H1 (cell line): Measurements from ENCODE around the gene SLC26A4. TPM values are rescaled to one million over a fixed set of nuclear protein-coding genes. Genes with fewer than 3 reads are reported as not detected.

Experiments used
- CTCF ChIA-PET: fragments of 300-600 bp; sonication (Branson Sonifier 250); formaldehyde crosslinking; loops from one replicate; lab custom pipeline; 2021; ENCODE audit not compliant: partially characterized antibody; lab: Charles Lee
- POLR2A ChIA-PET: fragments of 300-600 bp; sonication (Branson Sonifier 250); formaldehyde crosslinking; loops from one replicate; lab custom pipeline; 2021; ENCODE audit warnings: inconsistent platforms; ENCODE audit not compliant: partially characterized antibody; lab: Charles Lee
- DNase-seq, 2 experiments: peaks; one replicate each; pipeline versions ENCODE4 v3.0.0 to v3.0.0-alpha.2; 2010 to 2022; ENCODE audit warnings: low spot score in 2 of 2, low read depth in 1 of 2, mixed read lengths in 1 of 2
- FAIRE-seq: peaks from 2 replicates; lab custom pipeline; 2011; peaks lifted over from hg19 to GRCh38; lab: Jason Lieb, UNC
- H2AFZ ChIP-seq: 2 replicates; pipeline ENCODE4 v1.8.1; 2012; ENCODE audit warnings: low read length, inconsistent platforms
- H2AK5ac ChIP-seq: 2 replicates; pipeline ENCODE4 v1.6.1; 2013; ENCODE audit warnings: low read depth, low read length
- H2BK120ac ChIP-seq: replicated peaks from 2 replicates; pipeline ENCODE3; 2013; ENCODE audit warnings: low read depth, low read length, inconsistent platforms
- H2BK12ac ChIP-seq: 2 replicates; pipeline ENCODE4 v1.6.1; 2013; ENCODE audit warnings: low read depth, low read length
- H2BK15ac ChIP-seq: 2 replicates; pipeline ENCODE4 v1.6.1; 2013; ENCODE audit warnings: low read length
- H2BK20ac ChIP-seq: 2 replicates; pipeline ENCODE4 v1.6.1; 2013; ENCODE audit warnings: low read length
- H2BK5ac ChIP-seq: 2 replicates; pipeline ENCODE4 v1.6.1; 2013; ENCODE audit warnings: low read depth, low read length
- H3K14ac ChIP-seq: 2 replicates; pipeline ENCODE4 v1.6.1; 2013; ENCODE audit warnings: inconsistent platforms; ENCODE audit not compliant: insufficient read length
- H3K18ac ChIP-seq: 2 replicates; pipeline ENCODE4 v1.6.1; 2013; ENCODE audit warnings: low read length; ENCODE audit errors: extremely low read depth
- H3K23ac ChIP-seq: 2 replicates; pipeline ENCODE4 v1.6.1; 2013; ENCODE audit warnings: inconsistent platforms; ENCODE audit not compliant: insufficient read length
- H3K23me2 ChIP-seq: 2 replicates; pipeline ENCODE4 v1.6.1; 2013; ENCODE audit warnings: low read depth, low read length
- H3K27ac ChIP-seq: 2 replicates; pipeline ENCODE4 v1.6.1; 2011; ENCODE audit warnings: low read depth, low read length, inconsistent platforms
- H3K27me3 ChIP-seq, 4 experiments: replicated peaks in 1 of 4; 1 replicate in 1 of 4; 2 replicates in 3 of 4; pipeline versions ENCODE4 v1.6.1 to v1.8.1; 2011 to 2013; ENCODE audit warnings: low read length in 3 of 4, mild to moderate bottlenecking in 3 of 4, inconsistent platforms in 2 of 4, mixed read lengths in 2 of 4, moderate library complexity in 1 of 4; ENCODE audit not compliant: control insufficient read depth in 3 of 4, insufficient read depth in 3 of 4; ENCODE audit errors: extremely low read depth in 1 of 4
- H3K36me3 ChIP-seq, 4 experiments: 2 replicates each; pipeline versions ENCODE4 v1.6.1 to v1.8.1; 2011 to 2013; ENCODE audit warnings: mild to moderate bottlenecking in 4 of 4, low read length in 3 of 4, moderate library complexity in 2 of 4, control low read depth in 1 of 4, inconsistent platforms in 1 of 4; ENCODE audit not compliant: insufficient read depth in 4 of 4, control insufficient read depth in 2 of 4
- H3K4ac ChIP-seq: replicated peaks from 2 replicates; pipeline ENCODE3; 2013; ENCODE audit warnings: low read length, low read depth, mixed read lengths, inconsistent platforms; ENCODE audit not compliant: insufficient read length
- H3K4me1 ChIP-seq, 4 experiments: replicated peaks in 1 of 4; 1 replicate in 1 of 4; 2 replicates in 3 of 4; pipeline versions ENCODE4 v1.6.1 to v1.8.1; 2011 to 2013; ENCODE audit warnings: low read length in 3 of 4, inconsistent platforms in 2 of 4, mixed read lengths in 1 of 4; ENCODE audit not compliant: insufficient read depth in 4 of 4, control insufficient read depth in 3 of 4
- H3K4me2 ChIP-seq, 2 experiments: 2 replicates each; pipeline versions ENCODE4 v1.6.1 to v1.8.1; 2011 to 2013; ENCODE audit warnings: low read depth in 2 of 2, low read length in 2 of 2, control low read depth in 1 of 2, inconsistent platforms in 1 of 2, mild to moderate bottlenecking in 1 of 2; ENCODE audit not compliant: insufficient read depth in 1 of 2
- H3K4me3 ChIP-seq, 4 experiments: fragments of 200-600, 300-600 bp in 1 of 4; sonication (generic), shearing (Covaris generic), sonication (Bioruptor Twin) in 1 of 4; 2 replicates each; pipeline versions ENCODE4 v1.5.1 to v1.8.1; 2011 to 2016; ENCODE audit warnings: low read length in 4 of 4, low read depth in 3 of 4, control low read depth in 2 of 4, inconsistent platforms in 2 of 4, mild to moderate bottlenecking in 2 of 4, mixed read lengths in 1 of 4, moderate library complexity in 1 of 4; ENCODE audit not compliant: insufficient read depth in 2 of 4; ENCODE audit errors: extremely low read depth in 1 of 4
- H3K56ac ChIP-seq: replicated peaks from 2 replicates; pipeline ENCODE3; 2013; ENCODE audit warnings: low read depth, mild to moderate bottlenecking, mixed read lengths, low read length, inconsistent platforms; ENCODE audit not compliant: insufficient read length
- H3K79me1 ChIP-seq: 2 replicates; pipeline ENCODE4 v1.6.1; 2013; ENCODE audit warnings: low read depth, low read length, control low read depth
- H3K79me2 ChIP-seq, 2 experiments: 2 replicates each; pipeline versions ENCODE4 v1.6.1 to v1.8.1; 2012 to 2013; ENCODE audit warnings: low read length in 2 of 2, mild to moderate bottlenecking in 2 of 2, inconsistent platforms in 1 of 2; ENCODE audit not compliant: insufficient read depth in 2 of 2, control insufficient read depth in 1 of 2
- H3K9ac ChIP-seq, 4 experiments: replicated peaks in 1 of 4; 1 replicate in 1 of 4; 2 replicates in 3 of 4; pipeline versions ENCODE4 v1.6.1 to v1.8.1; 2011 to 2013; ENCODE audit warnings: low read depth in 3 of 4, low read length in 3 of 4, control low read depth in 2 of 4, mild to moderate bottlenecking in 2 of 4, moderate library complexity in 2 of 4, inconsistent platforms in 1 of 4; ENCODE audit errors: extremely low read depth in 1 of 4
- H3K9me3 ChIP-seq, 2 experiments: 2 replicates each; pipeline versions ENCODE4 v1.6.1 to v1.8.1; 2012 to 2013; ENCODE audit warnings: mild to moderate bottlenecking in 2 of 2, moderate library complexity in 2 of 2, control low read depth in 1 of 2, inconsistent platforms in 1 of 2, low read depth in 1 of 2, low read length in 1 of 2, mixed read lengths in 1 of 2; ENCODE audit not compliant: insufficient read depth in 2 of 2
- H4K20me1 ChIP-seq, 2 experiments: replicated peaks in 1 of 2; 2 replicates each; pipeline versions ENCODE3 to v1.8.1; 2011 to 2013; ENCODE audit warnings: inconsistent platforms in 2 of 2, low read length in 2 of 2, mild to moderate bottlenecking in 1 of 2; ENCODE audit not compliant: insufficient read depth in 2 of 2, control insufficient read depth in 1 of 2
- H4K5ac ChIP-seq: 2 replicates; pipeline ENCODE4 v1.6.1; 2013; ENCODE audit warnings: low read length, low read depth, mixed read lengths, inconsistent platforms; ENCODE audit not compliant: insufficient read length
- H4K8ac ChIP-seq: 2 replicates; pipeline ENCODE4 v1.8.0; 2013; ENCODE audit warnings: mild to moderate bottlenecking, moderate library complexity, low read length, inconsistent platforms; ENCODE audit not compliant: insufficient read depth; ENCODE audit errors: extremely low read depth
- H4K91ac ChIP-seq: replicated peaks from 2 replicates; pipeline ENCODE3; 2013; ENCODE audit warnings: low read length, mixed read lengths, inconsistent platforms; ENCODE audit not compliant: insufficient read length
- GTF2F1 ChIP-seq: IDR thresholded peaks from 2 replicates; pipeline ENCODE4 v1.6.1; 2012; ENCODE audit warnings: low read depth, low read length, improper control_type of control experiment, borderline replicate concordance
- SIRT6 ChIP-seq: IDR thresholded peaks from one replicate; pipeline ENCODE4 v1.7.1; 2012; ENCODE audit warnings: low read length, inconsistent platforms
- WGBS, 2 experiments: shearing (Covaris generic) in 1 of 2; methylation state at CpG; one replicate each; pipeline versions ENCODE4 v1.1.6 to v1.1.7; 2013 to 2015; ENCODE audit warnings: low lambda C conversion rate in 2 of 2, mixed read lengths in 2 of 2, inconsistent platforms in 1 of 2, low coverage in 1 of 2, missing lambda C conversion rate in 1 of 2; ENCODE audit not compliant: insufficient replicate concordance in 2 of 2, insufficient coverage in 1 of 2, insufficient read length in 1 of 2; ENCODE audit errors: extremely low coverage in 1 of 2, missing lambda C conversion rate in 1 of 2; 5-methylcytosine and 5-hydroxymethylcytosine counted together
- polyA plus RNA-seq, 7 experiments: library from polyadenylated mRNA; depleted of rRNA in 3 of 7; stranded (reverse) in 5 of 7; unstranded in 2 of 7; fragments of >200 nt in 5 of 7; fragments of 200-250 nt in 2 of 7; gene quantifications; 1 replicate in 5 of 7; 2 replicates in 1 of 7; 4 replicates in 1 of 7; pipeline versions ENCODE4 v1.2.1 to v1.2.3, GENCODE V29; 2011 to 2013; ENCODE audit warnings: missing spikeins in 2 of 7, mixed read lengths in 2 of 7
- total RNA-seq: library from RNA; stranded (reverse); fragmentation: NEBNext Ultra II Directional; extraction: Animal tissue kit (Norgen Biotek cat#: 25700); gene quantifications from 2 replicates; pipeline ENCODE4 v1.2.1, GENCODE V29; 2021

Gene SLC26A4
- total and polyA plus RNA-seq, 2 of the 8 experiments (the other 6 are each of a cell fraction or from before 2014, with no cell fraction given), result 0.11 to 0.35 TPM

DNA sequence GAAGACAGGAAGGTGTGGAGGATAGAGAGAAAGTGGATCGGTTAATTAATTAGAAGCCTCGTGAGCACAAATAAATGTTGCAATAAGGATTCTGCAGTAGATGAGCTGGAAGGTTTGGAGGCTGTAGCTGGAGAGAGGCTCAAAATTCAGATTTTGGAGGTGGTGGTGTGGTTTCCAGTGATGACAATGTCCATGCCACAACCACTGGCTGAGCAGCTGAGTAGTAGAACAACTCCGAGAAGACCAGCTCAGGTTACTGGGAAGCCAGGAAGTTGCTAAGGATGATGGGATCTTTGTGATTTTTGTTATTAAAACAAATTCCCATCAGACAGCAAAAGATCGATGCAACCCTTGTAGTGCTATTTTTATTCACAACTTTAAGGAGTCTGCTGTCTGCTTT, 7.7 kb downstream of the SLC26A4 start:
- no peak overlapping the region for H3K4ac ChIP-seq
- no peak overlapping the region for H3K9ac ChIP-seq
- no peak overlapping the region for H3K18ac ChIP-seq
- H2BK15ac ChIP-seq, result no peak overlapping the region
- H3K9me3 ChIP-seq, result no peaks in the 10 kb centered on the region
- no peak overlapping the region for H3K14ac ChIP-seq
- no peak overlapping the region for H2BK20ac ChIP-seq
- H2BK120ac ChIP-seq, result no peak overlapping the region
- no peaks in the 10 kb centered on the region for H3K79me1 ChIP-seq
- TF ChIP-seq GTF2F1, result no peak
- TF ChIP-seq SIRT6, result no peak
- WGBS, 2 experiments, result 99% methylated on average over 4 of the region's 4 CpGs; no CpG with 5 or more reads in 1 of the 2 experiments
- no peak overlapping the region for H3K4me3 ChIP-seq
- DNase-seq (no peak), FAIRE-seq (no peak)
- H3K56ac ChIP-seq, result no peak overlapping the region
- POLR2A ChIA-PET, result no interaction called here
- no peak overlapping the region for H4K91ac ChIP-seq
- H3K27ac ChIP-seq, result no peak overlapping the region
- no peaks in the 10 kb centered on the region for H3K23me2 ChIP-seq
- no peaks in the 10 kb centered on the region for H4K20me1 ChIP-seq
- H2AFZ ChIP-seq, result no peak overlapping the region; the same call in 1 of the 2 replicates
- no peak overlapping the region for H4K8ac ChIP-seq
- H4K5ac ChIP-seq, result no peak overlapping the region
- no peak overlapping the region for H2BK12ac ChIP-seq
- CTCF ChIA-PET, result no interaction called here
- no peaks in the 10 kb centered on the region for H3K79me2 ChIP-seq
- H3K4me1 ChIP-seq, result 0 out of 7 replicates have a peak, but pooled peaks cover 0 to 2% (median 0%) of the 10 kb centered on the region in 4 experiments
- H3K4me2 ChIP-seq, result no peak overlapping the region
- H3K27me3 ChIP-seq, result peaks cover under 1 to 6% (median 2%) of the 10 kb centered on the region in 4 experiments; a peak in 5 of 7 replicates
- H3K36me3 ChIP-seq, result no peaks in the 10 kb centered on the region
- H2BK5ac ChIP-seq, result no peak overlapping the region
- no peak overlapping the region for H2AK5ac ChIP-seq
- H3K23ac ChIP-seq, result no peak overlapping the region
